Stimulated activated CD4-positive, alpha-beta T cell treated with anti-CD3 and anti-CD28 coated beads, Interleukin-12 subunit alpha, Interleukin-12 subunit beta, amount 100 ng/mL, for 24 hours (primary cell): Measurements from ENCODE around the gene INHBA.

Experiments used
- DNase-seq, 2 experiments: peaks; one replicate each; pipeline ENCODE4 v3.0.0-alpha.2; 2020; ENCODE audit warnings: low read depth in 2 of 2

Gene INHBA

DNA sequence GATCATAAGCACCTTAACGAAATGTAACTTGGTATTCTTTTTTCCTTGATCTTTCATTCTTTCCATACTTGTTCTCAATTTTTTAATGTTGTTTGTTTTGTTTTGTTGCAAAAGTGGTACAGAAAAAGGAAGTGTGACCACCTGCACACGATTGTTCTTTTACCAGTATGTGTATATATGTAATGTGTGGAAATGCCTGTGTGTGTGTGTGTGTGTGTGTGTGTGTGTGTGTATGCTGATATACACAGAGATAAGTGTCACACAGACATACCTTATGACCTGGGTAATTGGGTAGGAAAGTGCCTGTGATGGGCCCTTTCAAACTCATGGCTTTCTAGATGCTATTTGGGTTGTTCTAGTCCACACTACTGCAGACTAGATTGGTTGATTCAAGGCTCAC, 14.0 kb downstream of the INHBA start:
- no peak for DNase-seq

DNA sequence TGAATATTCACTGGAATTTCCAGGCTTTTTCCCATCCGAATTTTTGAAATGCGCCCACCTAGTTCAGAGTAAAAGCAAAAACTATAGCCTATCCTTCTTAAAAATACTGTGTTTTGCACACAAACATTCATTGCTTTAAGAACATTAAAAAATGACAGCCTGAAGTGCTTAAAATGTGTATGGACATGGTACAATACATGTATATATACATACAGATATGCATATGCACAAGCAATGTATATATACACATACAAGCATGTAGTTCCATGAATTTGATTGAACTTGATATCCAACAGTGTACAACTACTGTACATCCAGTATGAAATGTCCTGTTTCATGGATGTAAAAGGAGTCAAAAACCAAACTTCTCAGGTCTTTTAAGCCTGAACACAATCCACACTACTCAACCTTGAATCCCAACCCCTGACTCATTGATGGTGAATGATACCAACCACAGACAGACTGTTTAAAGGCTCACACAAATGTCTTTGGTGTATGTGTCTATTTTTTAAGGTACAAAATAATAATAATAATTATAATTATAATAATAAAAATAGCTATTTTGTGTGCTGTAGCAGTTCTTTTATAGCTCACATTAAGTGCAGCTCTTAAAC, 14.8 kb downstream of the INHBA start:
- no peak for DNase-seq

DNA sequence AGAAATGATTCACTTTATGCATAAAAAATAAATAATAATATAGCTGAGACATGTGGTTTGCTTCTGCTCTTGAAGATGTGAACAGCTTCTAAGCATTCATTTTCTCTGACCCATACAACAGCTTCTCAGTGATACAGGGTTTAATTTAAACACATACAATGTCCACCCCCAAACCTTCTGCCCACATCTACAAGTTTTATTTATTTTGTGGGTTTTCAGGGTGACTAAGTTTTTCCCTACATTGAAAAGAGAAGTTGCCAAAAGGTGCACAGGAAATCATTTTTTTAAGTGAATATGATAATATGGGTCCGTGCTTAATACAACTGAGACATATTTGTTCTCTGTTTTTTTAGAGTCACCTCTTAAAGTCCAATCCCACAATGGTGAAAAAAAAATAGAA, 17.2 kb downstream of the INHBA start:
- DNase-seq, result no peak

DNA sequence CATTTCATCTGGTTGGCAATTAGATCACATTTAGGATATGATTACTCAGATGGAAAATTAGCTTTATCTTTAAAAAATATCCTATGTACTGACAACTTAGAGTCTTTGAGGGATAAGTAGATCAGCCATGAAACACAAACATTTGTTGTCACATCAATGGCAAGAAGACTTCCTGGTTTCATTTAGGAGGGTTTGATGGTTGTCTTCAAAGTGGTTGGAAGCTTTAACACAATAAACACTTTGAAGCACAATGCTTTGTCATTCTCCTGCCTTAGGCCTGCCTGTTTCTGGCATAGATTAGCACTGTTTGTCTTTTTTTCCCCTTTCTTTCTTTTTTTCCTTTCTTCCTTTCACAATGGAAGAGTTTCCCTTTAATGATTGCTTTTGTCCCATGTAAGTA, 20.5 kb downstream of the INHBA start:
- no peak for DNase-seq

DNA sequence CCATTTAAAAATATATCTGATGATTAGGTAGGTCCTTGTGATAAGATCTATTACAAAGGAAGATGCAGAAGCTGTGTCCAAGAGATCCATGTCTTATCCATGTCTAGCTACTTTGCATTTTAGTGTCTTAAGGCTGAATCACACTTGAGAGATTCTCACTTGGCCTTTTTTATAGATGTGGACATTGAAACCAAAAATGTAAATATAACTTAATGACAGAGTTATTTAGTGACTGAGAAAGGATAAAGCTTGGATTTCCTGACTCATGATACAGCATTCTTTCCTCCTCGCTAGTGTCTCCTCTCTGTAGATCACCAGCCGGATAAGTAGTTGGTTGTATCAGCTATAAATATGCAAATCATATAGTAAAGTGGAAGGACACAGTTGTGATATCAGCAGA, 23.3 kb downstream of the INHBA start:
- no peak for DNase-seq

DNA sequence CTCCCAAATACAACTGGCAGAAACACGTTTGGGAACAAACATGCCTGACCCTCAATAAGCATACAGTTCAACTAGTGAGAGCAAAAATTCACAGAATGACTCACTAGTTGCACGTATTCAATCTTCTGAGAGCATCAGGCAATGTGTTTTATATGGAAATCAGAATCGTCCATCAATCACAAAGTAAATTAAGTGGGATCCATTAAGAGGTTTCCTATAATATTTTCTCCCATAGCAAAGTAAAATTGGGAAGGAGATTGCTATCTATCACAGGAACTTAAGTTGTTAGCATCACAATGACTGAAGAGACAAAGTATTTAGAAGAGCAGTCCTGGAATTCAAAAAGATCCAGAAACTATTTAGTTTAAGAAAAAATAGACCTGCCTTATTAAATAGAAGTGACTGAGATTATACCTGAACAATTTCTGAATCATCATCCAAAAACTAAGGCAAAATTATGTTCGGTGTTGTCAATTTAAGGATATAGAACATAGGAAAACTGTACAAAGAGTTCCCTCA, 28.3 kb downstream of the INHBA start:
- no peak for DNase-seq

DNA sequence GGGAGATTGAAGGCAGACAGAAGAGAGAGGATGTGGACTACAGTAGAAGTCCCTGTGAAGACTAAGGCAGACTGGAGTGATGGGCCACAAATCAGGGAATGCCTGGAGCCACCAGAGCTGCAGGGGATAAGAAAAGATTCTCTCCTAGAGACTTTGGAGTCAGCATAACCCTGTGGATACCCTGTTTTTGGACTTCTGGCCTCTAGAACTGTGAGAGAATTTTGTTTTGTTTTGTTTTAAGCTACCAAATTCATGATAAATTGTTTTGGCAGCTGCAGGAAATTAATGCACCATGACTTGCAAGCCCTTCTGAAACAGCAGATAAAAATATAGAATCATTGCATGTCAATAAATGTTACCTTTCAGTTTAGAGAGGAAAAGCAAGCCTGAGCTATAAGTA, 41.3 kb downstream of the INHBA start:
- DNase-seq, result no peak

DNA sequence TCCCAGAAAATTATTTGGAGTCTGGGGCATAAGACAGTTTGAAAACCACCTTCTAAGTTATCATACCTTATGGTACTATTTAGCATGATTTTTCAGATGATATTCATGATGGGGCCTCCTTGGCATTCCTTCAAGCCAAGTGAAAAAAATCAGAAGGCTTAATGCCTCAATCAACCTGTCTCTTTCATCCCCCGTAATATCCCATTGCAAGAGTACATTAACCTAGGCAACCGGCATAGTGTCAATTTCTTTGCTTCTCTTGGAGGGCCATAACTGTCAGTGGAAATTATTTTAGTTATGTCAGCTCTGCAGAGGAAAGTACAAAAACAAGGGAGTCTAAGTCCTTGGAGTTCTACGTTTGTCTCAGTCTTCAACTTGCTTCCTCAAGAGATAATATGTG, 43.4 kb downstream of the INHBA start:
- DNase-seq, result no peak

DNA sequence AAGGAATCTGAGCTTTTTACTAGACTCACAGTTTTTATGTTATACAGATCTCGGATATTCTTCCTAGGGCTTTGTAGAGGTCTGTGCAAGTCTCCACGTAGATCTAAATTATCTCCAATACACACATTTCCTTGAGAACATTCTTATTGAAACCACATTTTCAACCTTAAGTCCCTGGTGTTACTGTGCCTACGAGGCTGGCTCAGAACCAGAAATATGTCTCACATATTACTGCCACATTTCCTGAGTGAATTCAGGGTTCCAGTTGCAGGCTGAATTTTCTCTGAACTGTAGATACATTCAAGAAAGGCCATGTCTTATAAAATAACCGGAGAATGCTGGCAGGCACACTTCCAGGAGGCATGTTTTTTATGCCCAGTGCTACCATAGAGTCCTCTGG, 46.5 kb downstream of the INHBA start:
- no peak for DNase-seq

DNA sequence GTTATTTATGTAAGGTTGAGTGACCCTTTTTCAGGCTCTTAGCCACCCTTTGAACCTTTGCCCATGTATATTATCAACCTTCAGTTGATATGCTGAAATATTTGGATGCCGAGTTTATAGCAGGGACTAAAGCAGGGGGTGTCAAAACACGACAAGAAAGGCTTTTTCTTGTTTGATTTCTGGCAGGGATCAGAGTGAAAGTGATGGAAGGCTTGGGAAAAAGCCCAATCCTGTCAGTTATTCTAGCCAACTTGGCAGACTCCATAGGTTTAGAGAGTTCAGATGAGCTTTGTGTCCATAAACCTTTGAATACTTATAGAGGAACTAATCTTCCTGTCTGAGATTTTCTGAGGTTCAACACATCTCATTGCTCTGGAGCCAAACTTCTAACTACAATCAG, 47.5 kb downstream of the INHBA start:
- no peak for DNase-seq

DNA sequence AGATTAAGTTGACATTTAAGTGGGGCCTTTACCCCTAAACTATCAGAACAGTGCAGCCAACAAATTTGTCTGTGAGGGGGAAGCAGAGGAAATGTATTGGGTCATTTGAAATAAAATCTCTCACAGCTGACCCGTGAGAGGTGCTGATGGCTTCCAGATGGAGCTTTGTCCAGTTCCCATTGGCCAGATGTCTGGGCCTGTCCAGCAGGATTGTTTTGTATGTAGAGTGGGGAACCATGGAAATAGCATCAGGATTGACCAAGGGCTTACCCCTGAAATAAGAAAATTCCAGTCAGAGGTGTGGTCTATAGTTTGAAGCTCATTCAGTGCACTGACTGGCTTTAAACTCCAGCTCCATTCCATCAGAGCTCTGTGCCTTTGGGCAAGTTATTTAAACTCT, 50.6 kb downstream of the INHBA start:
- no peak for DNase-seq

DNA sequence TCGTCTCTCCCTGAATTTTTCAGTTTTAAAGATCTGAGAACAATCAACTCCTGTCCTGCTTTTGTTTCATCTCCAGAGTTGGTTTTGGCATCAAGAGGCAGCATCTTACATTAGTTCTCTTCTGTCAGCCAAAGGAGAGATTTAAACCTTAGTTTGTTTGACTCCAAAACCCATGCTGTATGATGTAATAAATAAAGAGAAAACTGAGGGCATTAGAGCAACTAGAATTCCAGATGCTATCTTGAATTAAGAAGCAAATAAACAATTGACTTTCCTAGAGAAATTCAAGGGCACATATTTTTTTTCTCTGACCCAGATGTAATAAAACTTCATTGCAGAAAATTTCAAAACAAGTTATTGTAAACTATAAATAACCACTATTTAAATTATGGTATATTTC, 54.4 kb downstream of the INHBA start:
- no peak for DNase-seq

DNA sequence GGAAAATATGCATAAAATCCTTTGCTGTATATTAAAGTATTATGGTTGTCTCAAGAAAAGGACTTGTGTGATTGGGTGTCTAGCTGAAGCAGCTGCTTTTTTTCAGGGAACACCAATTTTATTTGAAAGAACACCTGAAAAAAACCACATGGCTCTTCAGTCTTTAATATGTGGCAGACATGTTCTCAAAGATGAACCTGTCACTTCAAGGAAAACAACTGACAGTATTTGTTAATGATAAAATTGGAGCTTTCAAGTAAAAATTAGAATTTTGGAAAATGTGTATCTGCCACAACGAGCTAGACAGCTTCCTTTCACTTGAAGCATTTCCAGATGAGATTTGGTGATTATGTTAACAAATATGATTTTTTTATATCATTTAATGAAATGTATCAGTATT, 59.3 kb downstream of the INHBA start:
- no peak for DNase-seq

DNA sequence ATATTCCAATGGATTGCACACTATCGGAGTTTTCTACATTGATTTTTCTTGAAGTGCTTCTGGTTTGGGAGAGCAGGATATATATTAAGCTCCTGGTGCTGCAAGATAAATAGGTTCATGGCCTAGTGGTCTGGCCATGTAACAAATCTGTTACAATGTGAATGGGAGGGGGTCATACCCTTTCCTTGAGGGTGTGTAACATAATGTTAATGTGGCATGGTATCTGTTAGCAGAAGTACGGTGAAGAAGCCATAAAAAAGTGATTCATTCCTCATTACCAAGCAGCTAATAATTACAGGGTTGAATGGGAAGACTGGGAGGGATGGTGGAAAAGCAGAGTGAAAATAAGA, 61.2 kb downstream of the INHBA start:
- no peak for DNase-seq

DNA sequence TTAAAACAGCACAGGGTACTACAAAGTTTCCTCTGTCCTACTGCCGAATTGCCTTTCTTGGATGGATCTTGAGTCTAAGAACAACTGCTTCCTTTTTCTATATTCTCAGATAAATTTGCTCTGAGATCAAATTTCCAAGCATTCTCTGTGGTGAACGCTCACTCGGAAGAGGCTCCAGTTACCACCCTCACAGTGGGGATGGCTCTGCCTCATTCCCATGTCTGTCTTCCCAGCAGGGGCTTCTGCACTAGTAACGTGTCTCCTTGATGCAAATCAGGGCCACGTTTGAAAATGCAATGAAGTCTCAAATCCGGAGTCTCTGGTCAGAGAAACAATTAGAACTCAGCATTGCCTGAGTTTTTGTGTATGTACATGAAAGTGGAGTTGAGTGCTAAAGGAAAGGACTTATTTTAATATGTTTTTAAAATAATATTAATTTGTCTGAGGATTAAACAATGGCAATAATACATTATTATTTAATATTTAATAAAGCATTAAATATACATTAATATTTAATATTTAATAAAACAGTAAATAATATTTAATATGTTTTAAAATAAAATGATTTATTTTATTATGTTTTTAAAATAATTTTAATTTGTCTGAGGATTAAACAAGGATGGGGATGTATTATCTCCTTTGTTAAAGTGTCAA, 61.8 kb downstream of the INHBA start:
- DNase-seq, result no peak

DNA sequence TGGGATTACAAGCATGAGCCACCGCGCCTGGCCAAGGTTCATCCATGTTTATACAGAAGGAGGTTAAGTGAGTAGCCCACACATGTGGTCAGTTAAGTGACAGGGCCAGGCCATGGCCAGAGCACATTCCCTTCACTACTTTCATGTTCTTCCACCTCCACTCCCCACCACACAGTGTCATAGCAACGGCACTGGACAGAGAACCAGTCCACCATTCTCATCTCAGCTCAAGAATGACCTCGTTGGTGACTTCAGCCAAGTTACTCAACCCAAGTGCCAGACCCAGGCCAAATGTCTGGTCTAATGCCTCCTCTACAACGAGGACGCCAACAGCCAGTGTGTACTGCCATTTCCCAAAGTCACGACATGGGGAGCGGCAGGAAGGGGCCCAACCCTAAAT, 62.4 kb downstream of the INHBA start:
- no peak for DNase-seq

DNA sequence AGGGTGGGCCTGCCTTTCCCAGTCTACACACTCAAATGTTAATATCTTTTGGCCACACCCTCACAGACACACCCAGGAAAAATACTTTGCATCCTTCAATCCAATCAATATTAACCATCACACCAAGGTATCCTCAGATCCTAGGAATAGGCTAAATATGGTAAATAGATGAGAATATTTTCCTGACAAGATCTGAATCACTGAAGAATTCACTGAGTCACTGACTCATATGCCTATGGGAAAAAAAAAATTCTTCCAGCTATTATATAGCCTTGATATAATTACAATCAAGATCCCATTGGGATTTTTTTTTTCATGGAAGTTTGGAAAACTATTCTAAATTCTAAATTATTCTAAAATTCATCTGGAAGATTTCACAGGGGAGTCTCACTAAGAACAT, 65.8 kb downstream of the INHBA start:
- DNase-seq, result no peak
